Right atrium auricular region (tissue), 2 donors: ENCODE data around the gene NEGR1. TPM values are rescaled to one million over a fixed set of nuclear protein-coding genes. Genes with fewer than 3 reads are reported as not detected.
A peak's percentile ranks its signal among the peaks of the same experiment; 100 is the strongest.

Experiments
- DNase-seq: peaks from one replicate; pipeline ENCODE4 v3.0.0-alpha.2; 2019; ENCODE audit warnings: low spot score
- H3K27ac ChIP-seq, 2 donors: fragments of 200-600 bp; sonication (generic); 1 replicate in 1 of 2; 2 replicates in 1 of 2; pipeline ENCODE4 v1.5.1; 2016 to 2019
- H3K27me3 ChIP-seq, 2 donors: fragments of 200-600 bp; sonication (generic); one replicate each; pipeline versions ENCODE4 v1.5.1 to v1.6.0; 2017 to 2019
- H3K36me3 ChIP-seq: fragments of 200-600 bp; sonication (generic); one replicate; pipeline ENCODE4 v1.5.1; 2016
- H3K4me1 ChIP-seq, 2 donors: fragments of 200-600 bp; sonication (generic); one replicate each; pipeline versions ENCODE4 v1.5.1 to v1.6.0; 2017 to 2019
- H3K4me3 ChIP-seq, 2 donors: fragments of 200-600 bp; sonication (generic); 1 replicate in 1 of 2; 2 replicates in 1 of 2; pipeline ENCODE4 v1.5.1; 2017 to 2019; ENCODE audit warnings: mild to moderate bottlenecking in 1 of 2, moderate library complexity in 1 of 2
- H3K9me3 ChIP-seq, 2 donors: fragments of 200-600 bp; sonication (generic); one replicate each; pipeline ENCODE4 v1.5.1; 2019
- CTCF ChIP-seq, 2 donors: fragments of 200-600 bp; sonication (generic); IDR thresholded peaks; one replicate each; pipeline ENCODE4 v1.5.1; 2019; ENCODE audit warnings: antibody characterized with exemption in 2 of 2
- total RNA-seq, 2 donors: library from RNA; depleted of rRNA; stranded (reverse); fragments of >200 nt; gene quantifications; one replicate each; pipeline ENCODE4 v1.1.0, GENCODE V29; 2016

NEGR1 gene
- total RNA-seq, 2 donors from 2014 or later, result 9.3 to 9.9 TPM

- no peak for TF ChIP-seq CTCF (IDR thresholded peaks at IDR 0.05)
- Histone ChIP-seq H3K4me3 (no peak overlapping the region), H3K36me3 (no peaks in the 10 kb centered on the region), H3K4me1 (no peaks in the 10 kb centered on the region), H3K27me3 (no peaks in the 10 kb centered on the region), H3K27ac (no peak overlapping the region), H3K9me3 (no peaks in the 10 kb centered on the region)
- DNase-seq, result no peak
These were observed 180.3 kb downstream of the NEGR1 start for GRCh38 chr1:72101840-72102632.

GRCh38 chr1:72100771-72101170 is 181.6 kb downstream of the NEGR1 start:
- TF ChIP-seq CTCF (IDR thresholded peaks at IDR 0.05), result no peak
- H3K4me3 ChIP-seq, result no peak overlapping the region
- no peaks in the 10 kb centered on the region for H3K9me3 ChIP-seq
- no peak for DNase-seq
- H3K4me1 ChIP-seq, result no peaks in the 10 kb centered on the region
- no peaks in the 10 kb centered on the region for H3K36me3 ChIP-seq
- no peak overlapping the region for H3K27ac ChIP-seq
- H3K27me3 ChIP-seq, result no peaks in the 10 kb centered on the region

- H3K4me1 ChIP-seq, result no peaks in the 10 kb centered on the region
- H3K27me3 ChIP-seq, result no peaks in the 10 kb centered on the region
- no peak overlapping the region for H3K27ac ChIP-seq
- TF ChIP-seq CTCF (IDR thresholded peaks at IDR 0.05), result no peak
- no peak for DNase-seq
- H3K9me3 ChIP-seq, result no peaks in the 10 kb centered on the region
- no peaks in the 10 kb centered on the region for H3K36me3 ChIP-seq
- H3K4me3 ChIP-seq, result no peak overlapping the region
These were observed 184.3 kb downstream of the NEGR1 start for GRCh38 chr1:72097851-72098570.

- H3K4me3 ChIP-seq, result no peak overlapping the region
- TF ChIP-seq CTCF (IDR thresholded peaks at IDR 0.05), result no peak
- H3K4me1 ChIP-seq, result no peaks in the 10 kb centered on the region
- no peaks in the 10 kb centered on the region for H3K36me3 ChIP-seq
- DNase-seq, result no peak
- peak overlapping the region in 1 of 2 donors; percentile 37 for H3K27ac ChIP-seq
- no peaks in the 10 kb centered on the region for H3K9me3 ChIP-seq
- no peaks in the 10 kb centered on the region for H3K27me3 ChIP-seq
These were observed 188.1 kb downstream of the NEGR1 start for GRCh38 chr1:72094209-72094608.

- TF ChIP-seq CTCF (IDR thresholded peaks at IDR 0.05), result no peak
- H3K9me3 ChIP-seq, result no peaks in the 10 kb centered on the region
- H3K27ac ChIP-seq, result no peak overlapping the region
These were observed 195.9 kb downstream of the NEGR1 start for GRCh38 chr1:72086394-72086793.

More at GRCh38 chr1:72086394-72086793, 195.9 kb downstream of the NEGR1 start:
- H3K4me1 ChIP-seq, result no peaks in the 10 kb centered on the region
- no peaks in the 10 kb centered on the region for H3K27me3 ChIP-seq
- H3K4me3 ChIP-seq, result no peak overlapping the region
- DNase-seq, result no peak
- no peaks in the 10 kb centered on the region for H3K36me3 ChIP-seq
